Prostate gland (tissue), 2 donors: ENCODE results near the gene DSEL.
A peak's percentile ranks its signal among the peaks of the same experiment; 100 is the strongest.

Experiments
- CTCF ChIP-seq, 4 experiments: fragments of 200-600 bp in 2 of 4; fragments of 450-650 bp in 2 of 4; sonication (generic) in 2 of 4; IDR thresholded peaks; 1 replicate in 3 of 4; 2 replicates in 1 of 4; pipeline ENCODE4 v1.5.1; 2016 to 2019; ENCODE audit warnings: antibody characterized with exemption in 4 of 4, mild to moderate bottlenecking in 2 of 4, moderate library complexity in 2 of 4
- POLR2A ChIP-seq: fragments of 450-650 bp; IDR thresholded peaks from one replicate; pipeline ENCODE4 v1.6.1; 2016; ENCODE audit warnings: antibody characterized with exemption, mild to moderate bottlenecking

GRCh38 chr18:67516539-67517443 is at the start of gene DSEL:
- TF ChIP-seq CTCF (IDR thresholded peaks at IDR 0.05) (no peak), POLR2A (peak; percentile 51)
